Right cardiac atrium (tissue), 5 donors: ENCODE results near the gene XRN2. TPM values are rescaled to one million over a fixed set of nuclear protein-coding genes. Genes with fewer than 3 reads are reported as not detected.

Experiments
- ATAC-seq, 2 donors: fragments of 200-7000 bp; cut with Tn5 transposase; one replicate each; pipeline versions ENCODE4 v1.8.0 to v1.9.1; 2020; ENCODE audit warnings: moderate library complexity in 2 of 2, mild to moderate bottlenecking in 1 of 2
- DNase-seq, 3 donors: peaks; one replicate each; pipeline ENCODE4 v3.0.0-alpha.2; 2020
- H3K27ac ChIP-seq: one replicate; pipeline ENCODE4 v1.5.1; 2013; ENCODE audit warnings: mild to moderate bottlenecking, low read length, control low read depth, moderate library complexity
- H3K27me3 ChIP-seq: one replicate; pipeline ENCODE4 v1.6.1; 2013; ENCODE audit not compliant: control insufficient read depth, insufficient read depth
- H3K4me1 ChIP-seq: one replicate; pipeline ENCODE4 v1.6.1; 2013; ENCODE audit warnings: low read length; ENCODE audit not compliant: control insufficient read depth, insufficient read depth
- H3K4me3 ChIP-seq: one replicate; pipeline ENCODE4 v1.5.1; 2013; ENCODE audit warnings: low read length, control low read depth
- H3K9me3 ChIP-seq: one replicate; pipeline ENCODE4 v1.6.1; 2013; ENCODE audit warnings: low read length; ENCODE audit not compliant: control insufficient read depth
- whole genome bisulfite sequencing: extraction: QIAGEN DNeasy Blood & Tissue Kit; methylation state at CpG from one replicate; pipeline ENCODE4 v1.1.7; 2013; 5-methylcytosine and 5-hydroxymethylcytosine counted together
- intact Hi-C, 4 donors: fragments of 100-400 bp; cut with DNase I; formaldehyde crosslinking; loops; one replicate each; pipeline versions ENCODE4 v1.11.0 to v1.14.0; 2022 to 2023
- long read RNA-seq, 4 donors: library from polyadenylated mRNA; unstranded; transcript quantifications; one replicate each; pipeline ENCODE4 v2.0.0, GENCODE V29; 2020 to 2021
- polyA plus RNA-seq: library from polyadenylated mRNA; stranded (reverse); fragments of 200-250 nt; gene quantifications from one replicate; pipeline ENCODE4 v1.2.3, GENCODE V29; 2013
- total RNA-seq, 4 donors: library from RNA; stranded (reverse); fragmentation: NEBNext Ultra II Directional; extraction: Animal tissue kit (Norgen Biotek cat#: 25700); gene quantifications; one replicate each; pipeline ENCODE4 v1.2.1, GENCODE V29; 2021
- donor health status: healthy with polysubstance abuse.
- donor health status: DM: no; HTN: yes; CAD: no.
- donor health status: DM: no; HTN: no; CAD: no.
- donor health status: DM: no; HTN: yes; CAD: no; lungs with severe emphysema.
- donor health status: DM: yes; HTN: yes; CAD: no.

Gene XRN2, protein sequence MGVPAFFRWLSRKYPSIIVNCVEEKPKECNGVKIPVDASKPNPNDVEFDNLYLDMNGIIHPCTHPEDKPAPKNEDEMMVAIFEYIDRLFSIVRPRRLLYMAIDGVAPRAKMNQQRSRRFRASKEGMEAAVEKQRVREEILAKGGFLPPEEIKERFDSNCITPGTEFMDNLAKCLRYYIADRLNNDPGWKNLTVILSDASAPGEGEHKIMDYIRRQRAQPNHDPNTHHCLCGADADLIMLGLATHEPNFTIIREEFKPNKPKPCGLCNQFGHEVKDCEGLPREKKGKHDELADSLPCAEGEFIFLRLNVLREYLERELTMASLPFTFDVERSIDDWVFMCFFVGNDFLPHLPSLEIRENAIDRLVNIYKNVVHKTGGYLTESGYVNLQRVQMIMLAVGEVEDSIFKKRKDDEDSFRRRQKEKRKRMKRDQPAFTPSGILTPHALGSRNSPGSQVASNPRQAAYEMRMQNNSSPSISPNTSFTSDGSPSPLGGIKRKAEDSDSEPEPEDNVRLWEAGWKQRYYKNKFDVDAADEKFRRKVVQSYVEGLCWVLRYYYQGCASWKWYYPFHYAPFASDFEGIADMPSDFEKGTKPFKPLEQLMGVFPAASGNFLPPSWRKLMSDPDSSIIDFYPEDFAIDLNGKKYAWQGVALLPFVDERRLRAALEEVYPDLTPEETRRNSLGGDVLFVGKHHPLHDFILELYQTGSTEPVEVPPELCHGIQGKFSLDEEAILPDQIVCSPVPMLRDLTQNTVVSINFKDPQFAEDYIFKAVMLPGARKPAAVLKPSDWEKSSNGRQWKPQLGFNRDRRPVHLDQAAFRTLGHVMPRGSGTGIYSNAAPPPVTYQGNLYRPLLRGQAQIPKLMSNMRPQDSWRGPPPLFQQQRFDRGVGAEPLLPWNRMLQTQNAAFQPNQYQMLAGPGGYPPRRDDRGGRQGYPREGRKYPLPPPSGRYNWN
- total RNA-seq = 10 to 100 TPM; 32.0 to 34.7 (median 33.8) TPM
- polyA plus RNA-seq = 13.2 TPM
- long read RNA-seq, donor 1, transcript XRN2-201 (30 exons, 3,437 nt) = major isoform, 33 of 81 reads
- long read RNA-seq, donor 1, partial matches to known transcripts = 43 of 81 reads
- long read RNA-seq, donor 1, other reads (novel, unspliced or antisense) = 5 of 81 reads
- long read RNA-seq, donor 2, transcript XRN2-201 (30 exons, 3,437 nt) = major isoform, 48 of 61 reads
- long read RNA-seq, donor 2, partial matches to known transcripts = 3 of 61 reads
- long read RNA-seq, donor 2, other reads (novel, unspliced or antisense) = 10 of 61 reads
- long read RNA-seq, donor 3, transcript XRN2-201 (30 exons, 3,437 nt) = major isoform, 125 of 237 reads
- long read RNA-seq, donor 3, partial matches to known transcripts = 81 of 237 reads
- long read RNA-seq, donor 3, other reads (novel, unspliced or antisense) = 31 of 237 reads
- long read RNA-seq, donor 4, transcript XRN2-201 (30 exons, 3,437 nt) = major isoform, 43 of 49 reads
- long read RNA-seq, donor 4, partial matches to known transcripts = 1 of 49 reads
- long read RNA-seq, donor 4, other reads (novel, unspliced or antisense) = 5 of 49 reads

DNA sequence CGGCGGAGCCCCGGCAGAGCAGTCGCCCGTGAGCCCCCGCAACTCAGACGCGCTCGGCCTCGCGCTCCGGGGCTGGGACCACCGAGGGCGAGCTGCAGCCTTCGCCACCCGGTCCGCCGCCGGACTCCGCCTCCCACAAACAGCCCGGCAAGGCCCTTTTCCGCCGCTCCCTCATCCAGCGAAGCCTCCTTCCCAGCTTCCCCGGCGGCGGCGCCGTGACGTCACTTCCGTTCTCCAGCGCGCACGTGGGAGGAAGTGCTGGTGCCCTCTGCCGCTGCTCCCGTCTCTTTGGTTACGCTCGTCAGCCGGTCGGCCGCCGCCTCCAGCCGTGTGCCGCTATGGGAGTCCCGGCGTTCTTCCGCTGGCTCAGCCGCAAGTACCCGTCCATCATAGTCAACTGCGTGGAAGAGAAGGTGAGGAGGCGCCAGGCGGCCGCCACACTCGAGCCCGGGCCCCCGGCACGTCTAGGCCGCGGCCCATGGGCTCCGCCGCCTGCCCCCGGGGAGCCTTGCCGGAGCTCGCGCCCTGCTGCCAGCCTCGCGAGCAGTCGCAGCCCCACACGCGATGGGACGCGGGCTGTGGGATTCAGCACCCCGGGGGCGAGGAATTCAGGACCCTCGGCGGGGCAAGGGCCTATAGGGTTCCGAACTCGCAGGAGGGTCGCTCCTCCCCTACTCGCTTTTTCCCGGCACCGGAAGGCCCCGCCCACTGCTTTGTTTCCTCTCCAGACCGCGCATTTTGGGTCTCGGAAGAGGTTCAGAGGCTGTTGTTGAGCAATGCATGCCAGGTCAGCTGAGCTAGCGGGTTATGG is at the start of gene XRN2:
Gene XRN2, plus strand, starts transcription at position 271 of the 811 bp plus-strand sequence. Its CDS starts 68 bp downstream, at position 339.
- Histone ChIP-seq H3K4me1 (no peaks in the 10 kb centered on the region), H3K27me3 (no peaks in the 10 kb centered on the region), H3K27ac (peak within 1 kb of the TSS; percentile 88), H3K9me3 (no peaks in the 10 kb centered on the region), H3K4me3 (peak within 1 kb of the TSS; percentile 87)
- intact Hi-C loops = no loop called here
- ATAC-seq = peak; percentile 99
- under 1% methylated on average over 87 of the region's 87 CpGs for WGBS
- peak; percentile 97 to 99 (median 98) for DNase-seq

DNA sequence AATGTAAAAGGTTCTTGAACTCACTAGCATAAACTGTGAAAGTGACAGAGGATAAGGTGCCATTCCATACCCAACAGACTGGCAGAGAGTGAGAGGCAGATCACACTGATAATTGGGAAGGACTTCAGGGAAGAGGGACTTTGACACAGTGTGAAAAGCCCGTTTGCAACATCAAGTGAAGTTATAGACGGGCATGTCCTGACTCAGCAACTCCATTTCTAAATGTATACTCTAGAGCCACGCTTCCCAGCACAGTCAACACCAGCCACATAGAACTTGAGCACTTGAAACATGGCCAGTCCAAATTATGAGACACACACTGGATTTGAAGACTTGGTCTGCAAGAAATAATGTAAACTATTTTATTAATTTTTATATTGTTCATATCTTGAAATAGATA is 45.9 kb upstream of the XRN2 start:
- Histone ChIP-seq H3K4me1 (no peaks in the 10 kb centered on the region), H3K27me3 (no peaks in the 10 kb centered on the region), H3K27ac (no peak overlapping the region), H3K4me3 (no peak overlapping the region), H3K9me3 (no peaks in the 10 kb centered on the region)
- intact Hi-C loops = no loop called here
- DNase-seq = no peak
- no peak for ATAC-seq
- WGBS = 72% methylated on average over 3 of the region's 3 CpGs

DNA sequence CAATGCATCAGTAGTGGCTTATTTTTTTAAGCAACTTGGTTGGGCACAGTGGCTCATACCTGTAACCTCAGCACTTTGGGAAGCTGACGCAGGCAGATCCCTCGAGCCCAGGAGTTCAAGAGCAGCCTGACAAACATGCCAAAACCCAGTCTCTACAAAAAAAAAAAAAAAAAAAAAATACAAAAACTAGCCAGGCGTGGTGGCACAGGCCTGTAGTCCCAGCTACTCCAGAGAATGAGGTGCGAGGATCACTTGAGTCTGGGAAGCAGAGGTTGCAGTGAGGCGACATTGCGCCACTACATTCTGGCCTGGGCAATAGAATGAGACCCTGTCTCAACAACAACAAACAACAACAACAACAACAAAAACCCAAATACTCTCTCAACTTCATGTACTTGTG is 44.7 kb upstream of the XRN2 start:
- intact Hi-C loops = no loop called here
- Histone ChIP-seq H3K9me3 (no peaks in the 10 kb centered on the region), H3K27me3 (no peaks in the 10 kb centered on the region), H3K4me1 (no peaks in the 10 kb centered on the region), H3K4me3 (no peak overlapping the region), H3K27ac (no peak overlapping the region)
- ATAC-seq (no peak), DNase-seq (no peak)
- WGBS = 83% methylated on average over 6 of the region's 6 CpGs

DNA sequence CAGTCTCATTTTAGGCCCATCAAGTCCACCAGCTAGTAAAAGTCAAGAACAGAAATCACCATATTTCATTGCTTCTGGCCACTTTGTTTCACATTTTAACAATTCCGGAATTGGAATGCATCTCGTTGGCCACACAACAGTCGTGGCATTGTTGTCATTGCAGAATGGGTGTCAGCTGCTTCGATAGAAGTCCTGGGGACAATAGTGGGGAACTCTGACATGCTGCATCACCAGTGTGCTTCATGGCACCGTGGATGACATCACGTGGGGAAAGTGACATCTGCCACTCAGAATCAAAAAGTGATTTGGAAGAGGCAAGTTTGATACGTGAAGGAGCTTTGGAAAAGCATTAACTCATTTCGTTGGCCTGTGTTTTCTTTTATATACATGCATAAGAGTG is 43.8 kb upstream of the XRN2 start:
- Histone ChIP-seq H3K27ac (no peak overlapping the region), H3K9me3 (no peaks in the 10 kb centered on the region), H3K4me1 (no peaks in the 10 kb centered on the region), H3K27me3 (no peaks in the 10 kb centered on the region), H3K4me3 (no peak overlapping the region)
- DNase-seq (no peak), ATAC-seq (no peak)
- 81% methylated on average over 8 of the region's 8 CpGs for WGBS
- intact Hi-C loops = no loop called here

DNA sequence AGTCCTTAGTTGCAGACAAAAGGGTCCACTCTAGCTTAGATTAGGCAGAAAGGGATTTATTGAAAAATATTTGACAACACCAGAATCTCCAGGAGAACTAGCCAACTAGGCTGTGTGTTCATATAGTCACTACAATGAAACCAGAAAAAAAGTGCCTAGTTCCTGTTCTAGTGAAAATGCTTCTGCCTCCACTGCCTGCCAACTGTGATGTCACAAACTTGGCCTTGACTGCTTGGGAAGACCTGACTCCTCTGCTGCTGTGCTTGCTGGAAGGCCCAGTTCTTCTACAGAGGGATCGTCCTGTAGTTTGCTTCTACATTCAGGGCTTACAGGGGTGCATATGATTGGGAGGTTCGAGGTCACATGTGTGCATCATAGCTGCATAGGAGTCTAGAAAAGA is 40.3 kb upstream of the XRN2 start:
- ATAC-seq (no peak), DNase-seq (no peak)
- no peaks in the 10 kb centered on the region for H3K4me1 ChIP-seq
- 72% methylated on average over 2 of the region's 2 CpGs for whole genome bisulfite sequencing
- H3K9me3 ChIP-seq = no peaks in the 10 kb centered on the region
- H3K27me3 ChIP-seq = no peaks in the 10 kb centered on the region
- intact Hi-C loops = no loop called here
- no peak overlapping the region for H3K4me3 ChIP-seq
- H3K27ac ChIP-seq = no peak overlapping the region

DNA sequence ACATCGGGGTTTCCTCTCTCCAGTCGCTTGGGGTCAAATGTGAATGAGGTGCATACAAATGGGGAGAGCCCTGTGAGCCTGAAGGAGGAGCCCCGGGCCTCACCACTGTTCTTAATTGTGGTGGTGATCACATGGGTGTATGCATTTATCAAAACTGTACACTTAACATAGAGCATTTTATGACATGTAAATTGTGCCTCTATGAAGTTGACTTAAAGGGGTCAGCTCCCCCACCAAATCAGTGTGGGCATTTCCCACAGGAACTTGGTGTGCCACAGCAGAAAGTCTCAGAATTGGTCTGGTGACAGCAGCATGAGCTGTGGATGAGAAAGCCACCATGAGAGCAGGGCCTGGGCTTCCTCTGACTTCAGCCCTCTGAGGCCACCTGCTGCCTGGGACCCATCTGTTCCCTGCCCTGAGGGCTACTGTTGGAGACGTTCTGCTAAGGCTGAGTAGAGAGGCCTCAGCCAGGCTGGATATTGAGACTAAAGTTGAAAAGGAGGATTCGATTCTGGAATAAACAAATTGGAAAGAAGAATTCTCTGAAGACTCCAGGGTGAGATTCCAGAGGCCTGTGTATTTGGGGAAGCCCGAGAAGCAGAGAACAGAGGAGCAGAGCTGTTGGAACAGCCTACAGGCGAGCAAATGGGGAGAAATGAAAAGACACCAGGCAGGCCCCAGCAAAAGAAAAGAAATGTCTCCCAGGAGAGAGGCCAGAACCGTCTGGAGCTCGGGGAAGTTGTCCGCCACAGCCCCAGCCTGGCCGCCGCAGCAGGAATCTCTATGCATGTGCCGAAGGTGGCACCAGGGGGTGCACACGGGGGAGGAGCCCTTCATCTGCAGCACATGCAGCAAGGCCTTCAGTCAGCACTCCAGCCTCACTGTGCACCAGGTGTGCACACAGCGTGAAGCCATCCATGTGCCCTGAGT is 37.6 kb upstream of the XRN2 start:
- no peak overlapping the region for H3K4me3 ChIP-seq
- no peaks in the 10 kb centered on the region for H3K4me1 ChIP-seq
- intact Hi-C loops = no loop called here
- WGBS = 78% methylated on average over 15 of the region's 15 CpGs
- DNase-seq = no peak
- H3K27ac ChIP-seq = no peak overlapping the region
- H3K9me3 ChIP-seq = no peaks in the 10 kb centered on the region
- H3K27me3 ChIP-seq = no peaks in the 10 kb centered on the region
- ATAC-seq = no peak

DNA sequence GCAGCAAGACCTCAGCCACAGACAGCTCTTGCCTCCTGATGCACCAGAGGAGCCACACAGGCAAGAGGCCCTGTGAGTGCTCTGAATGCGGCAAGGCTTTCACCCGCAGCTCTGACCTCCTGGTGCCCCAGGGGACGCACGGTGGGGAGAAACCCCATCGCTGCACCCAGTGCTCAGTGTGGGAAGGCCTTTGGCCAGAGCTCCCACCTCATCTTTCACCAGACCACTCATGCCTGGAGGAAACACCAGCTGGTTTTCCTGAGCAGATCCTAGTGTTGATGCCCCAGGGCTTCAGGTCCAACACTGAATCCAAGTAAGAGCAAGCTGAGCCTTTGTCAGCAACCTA is 37.0 kb upstream of the XRN2 start:
- WGBS = 90% methylated on average over 5 of the region's 5 CpGs
- H3K4me3 ChIP-seq = no peak overlapping the region
- no peak overlapping the region for H3K27ac ChIP-seq
- H3K27me3 ChIP-seq = no peaks in the 10 kb centered on the region
- H3K4me1 ChIP-seq = no peaks in the 10 kb centered on the region
- ATAC-seq (no peak), DNase-seq (no peak)
- no peaks in the 10 kb centered on the region for H3K9me3 ChIP-seq
- intact Hi-C loops = no loop called here

DNA sequence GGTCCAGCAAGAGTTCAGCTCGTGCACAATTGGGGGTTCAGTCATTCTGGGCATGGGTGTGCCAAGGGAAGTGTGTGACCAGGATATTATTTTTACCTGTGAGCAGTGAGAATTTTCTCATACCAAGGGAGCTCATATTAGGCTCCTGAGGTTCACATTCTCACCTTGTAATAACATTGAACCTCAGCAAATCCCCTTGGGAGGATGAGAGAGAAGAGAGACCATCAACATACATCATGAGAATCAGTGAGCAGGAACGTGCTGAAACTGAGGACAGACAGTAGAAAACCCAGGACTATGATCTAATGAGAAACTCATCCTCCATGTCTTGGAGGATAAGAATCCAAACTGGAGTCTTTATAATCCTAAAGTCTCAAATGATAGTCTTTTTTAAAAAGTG is 33.4 kb upstream of the XRN2 start:
- intact Hi-C loops = no loop called here
- no peak for ATAC-seq

DNA sequence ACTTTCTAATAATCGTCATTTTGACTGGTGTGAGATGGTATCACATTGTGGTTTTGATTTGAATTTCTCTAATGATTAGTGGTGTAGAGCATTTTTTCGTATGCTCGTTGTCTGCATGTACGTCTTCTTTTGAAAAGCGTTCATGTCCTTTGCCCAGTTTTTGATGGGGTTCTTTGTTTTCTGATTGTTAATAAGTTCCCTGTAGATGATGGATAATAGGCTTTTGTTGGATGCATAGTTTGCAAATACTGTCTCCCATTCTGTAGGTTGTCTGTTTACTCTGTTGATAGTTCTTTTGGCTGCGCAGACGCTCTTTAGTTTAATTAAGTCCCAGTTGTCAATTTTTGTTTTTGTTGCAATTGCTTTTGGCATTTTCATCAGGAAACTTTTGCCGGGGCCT is 32.3 kb upstream of the XRN2 start:
- no peak overlapping the region for H3K4me3 ChIP-seq
- intact Hi-C loops = no loop called here
- H3K4me1 ChIP-seq = no peaks in the 10 kb centered on the region
- ATAC-seq (no peak), DNase-seq (no peak)
- H3K27me3 ChIP-seq = peaks cover 4% of the 10 kb centered on the region
- WGBS = 88% methylated on average over 8 of the region's 8 CpGs
- peaks cover 2% of the 10 kb centered on the region for H3K9me3 ChIP-seq
- no peak overlapping the region for H3K27ac ChIP-seq

More for the DNA sequence above, 33.4 kb upstream of the XRN2 start:
- H3K27ac ChIP-seq = no peak overlapping the region
- DNase-seq = no peak
- 47% methylated on average over 2 of the region's 2 CpGs for WGBS
- H3K4me1 ChIP-seq = no peaks in the 10 kb centered on the region
- no peak overlapping the region for H3K4me3 ChIP-seq
- peaks cover 4% of the 10 kb centered on the region for H3K27me3 ChIP-seq
- H3K9me3 ChIP-seq = peaks cover 2% of the 10 kb centered on the region
